ENCODE measurements around the gene CRADD. TPM values are rescaled to one million over a fixed set of nuclear protein-coding genes. Genes with fewer than 3 reads are reported as not detected.

Gene CRADD
- total and polyA plus RNA-seq, 10 of the 15 experiments (the other 5 are each of a cell fraction or from before 2014, with no cell fraction given): 7.6 to 15.5 (median 11.7) TPM

DNA sequence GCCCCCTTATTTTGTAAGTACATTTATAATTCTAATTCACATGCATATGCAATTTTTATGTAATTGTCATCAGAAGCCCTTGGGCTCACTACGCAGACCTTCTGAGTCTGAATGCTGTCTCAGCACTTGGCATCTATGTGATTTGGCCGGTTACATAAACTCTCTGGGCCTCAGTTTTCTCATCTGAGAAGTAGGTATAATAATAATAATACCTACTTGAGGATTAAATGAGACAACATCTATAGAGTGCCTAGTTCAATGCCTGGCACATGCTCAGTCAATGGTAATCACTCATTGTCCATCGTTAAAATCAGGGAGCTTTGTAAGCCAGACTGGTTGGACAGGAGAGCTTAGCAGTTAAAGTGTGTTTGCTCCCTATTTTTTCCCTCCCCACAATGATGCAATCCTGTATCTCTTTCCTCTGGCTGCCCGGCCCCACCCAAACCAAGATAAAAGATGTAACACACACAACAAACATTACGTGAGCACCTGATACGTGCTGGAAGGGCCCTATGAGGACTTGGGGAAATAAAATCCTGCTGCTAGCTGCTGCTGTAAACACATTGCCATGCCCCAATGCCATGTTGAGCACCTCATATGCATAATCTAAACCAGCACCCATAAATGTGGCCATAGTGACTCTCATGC lies 235.0 kb downstream of the CRADD start:
- H3K4me1 ChIP-seq (ENCODE audit: control insufficient read depth, insufficient read depth, low read length): no peaks in the 10 kb centered on the region
- DNase-seq (ENCODE audit: low read depth, low spot score): no peak
- TF ChIP-seq POLR2A (IDR thresholded peaks at IDR 0.05; ENCODE audit: low read depth, low read length): no peak
- no peak for TF ChIP-seq IKZF2 (IDR thresholded peaks at IDR 0.05)
- TF ChIP-seq ZNF217 (IDR thresholded peaks at IDR 0.05): no peak
- TF ChIP-seq HDAC6 (IDR thresholded peaks at IDR 0.05; ENCODE audit: unreplicated experiment): no peak
- no peak for TF ChIP-seq IKZF1 (conservative IDR thresholded peaks at IDR 0.05)
- no peak for TF ChIP-seq MYC (IDR thresholded peaks at IDR 0.05; ENCODE audit: insufficient read depth, insufficient read length, insufficient replicate concordance, low read length, severe bottlenecking)
- TF ChIP-seq STAT3 (IDR thresholded peaks at IDR 0.05; ENCODE audit: low read depth, low read length): no peak
- no peak for TF ChIP-seq MEF2A (IDR thresholded peaks at IDR 0.05; ENCODE audit: insufficient read depth, low read depth, low read length)
- TF ChIP-seq CHD4 (IDR thresholded peaks at IDR 0.05): no peak
- TF ChIP-seq ESRRA (IDR thresholded peaks at IDR 0.05; ENCODE audit: low read length): no peak
- TF ChIP-seq CUX1 (IDR thresholded peaks at IDR 0.05; ENCODE audit: insufficient replicate concordance, low read depth, low read length): no peak
- TF ChIP-seq PBX3 (IDR thresholded peaks at IDR 0.05; ENCODE audit: insufficient replicate concordance, low read depth, low read length): no peak
- TF ChIP-seq MYB (IDR thresholded peaks at IDR 0.05; ENCODE audit: borderline replicate concordance, low read depth, low read length): no peak
- no peak for TF ChIP-seq NRF1 (conservative IDR thresholded peaks at IDR 0.05; ENCODE audit: low read depth, low read length)
- no peak for TF ChIP-seq CBFB (IDR thresholded peaks at IDR 0.05; ENCODE audit: low read depth)
- TF ChIP-seq IRF4 (IDR thresholded peaks at IDR 0.05; ENCODE audit: low read depth, low read length): no peak
- in situ Hi-C loops (cut with MboI): no loop called here
- no peaks in the 10 kb centered on the region for H3K79me2 ChIP-seq (ENCODE audit: control insufficient read depth, insufficient read depth, low read length)
- RAD21 ChIA-PET (ENCODE audit: unreplicated experiment): no interaction called here
- FAIRE-seq: no peak
- CTCF ChIA-PET: no interaction called here
- no peaks in the 10 kb centered on the region for H3K27me3 ChIP-seq (replicated peaks in 1 of 2; ENCODE audit: control insufficient read depth in 2 of 2, insufficient read depth in 2 of 2, low read length in 1 of 2)
- WGBS (ENCODE audit: insufficient coverage, insufficient replicate concordance, low lambda C conversion rate, missing lambda C conversion rate): 34% methylated on average over 6 of the region's 6 CpGs
- intact Hi-C loops (cut with micrococcal nuclease; ENCODE audit: unreplicated experiment): no loop called here
- no peak for ATAC-seq
- POLR2A ChIA-PET: no interaction called here
- H3K9me3 ChIP-seq (replicated peaks; ENCODE audit: control insufficient read depth, insufficient read depth, low read length): no peaks in the 10 kb centered on the region
- H3K9ac ChIP-seq (ENCODE audit: control insufficient read depth, insufficient read depth, low read length): no peak overlapping the region
- no peaks in the 10 kb centered on the region for H4K20me1 ChIP-seq (ENCODE audit: control insufficient read depth, insufficient read depth)
- no peak overlapping the region for H3K4me3 ChIP-seq
- H3K4me2 ChIP-seq (ENCODE audit: control insufficient read depth, insufficient read depth): no peak overlapping the region
- no TSS peak for BruUV-seq (replicated peaks)
- SMC1A ChIA-PET (ENCODE audit: uncharacterized antibody, unreplicated experiment): no interaction called here
- no peaks in the 10 kb centered on the region for H3K36me3 ChIP-seq (ENCODE audit: control insufficient read depth in 2 of 2, insufficient read depth in 2 of 2, low read length in 1 of 2)
- no peak overlapping the region for H3K27ac ChIP-seq (ENCODE audit: control insufficient read depth, insufficient read depth)
- no peak overlapping the region for H2AFZ ChIP-seq (ENCODE audit: control insufficient read depth, low read depth, low read length)

All from GM12878 (cell line).